A549 (cell line): Measurements from ENCODE around the gene SBF1.

ENCODE experiments used
- CEBPB ChIP-seq, 2 experiments: fragments of >200 bp in 1 of 2; sonication (Bioruptor Twin) in 1 of 2; formaldehyde crosslinking in 1 of 2; IDR thresholded peaks; 2 replicates each; pipeline ENCODE4 v1.6.1; 2012 to 2016
- CHD2 ChIP-seq: fragments of 150-350 bp; IDR thresholded peaks from 2 replicates; pipeline ENCODE4 v1.6.1; 2014; ENCODE audit warnings: low read length; ENCODE audit not compliant: partially characterized antibody
- CTCF ChIP-seq: fragments of >200 bp; sonication (Bioruptor Twin); formaldehyde crosslinking; IDR thresholded peaks from 3 replicates; pipeline ENCODE4 v1.5.1; 2016
- EP300 ChIP-seq, 2 experiments: fragments of >200 bp; sonication (Bioruptor Twin); formaldehyde crosslinking; IDR thresholded peaks; 2 replicates in 1 of 2; 3 replicates in 1 of 2; pipeline ENCODE4 v1.6.1; 2016 to 2017
- ESRRA ChIP-seq: fragments of 150-350 bp; IDR thresholded peaks from 2 replicates; pipeline ENCODE4 v1.6.1; 2014; ENCODE audit warnings: mild to moderate bottlenecking, low read length, borderline replicate concordance
- HMGXB4 ChIP-seq: fragments of 250-450 bp; sonication (Bioruptor Pico); IDR thresholded peaks from 2 replicates; pipeline ENCODE4 v1.5.0; 2021; ENCODE audit warnings: mild to moderate bottlenecking, moderate library complexity, borderline replicate concordance
- MYC ChIP-seq: IDR thresholded peaks from 2 replicates; pipeline ENCODE4 v1.6.1; 2012; ENCODE audit warnings: mild to moderate bottlenecking, inconsistent platforms, low read length, improper control_type of control experiment, borderline replicate concordance
- POLR2A ChIP-seq: IDR thresholded peaks from 2 replicates; pipeline ENCODE4 v1.6.1; 2012; ENCODE audit warnings: mild to moderate bottlenecking, low read length
- RAD21 ChIP-seq, 2 experiments: fragments of >200 bp in 1 of 2; sonication (Bioruptor Twin) in 1 of 2; formaldehyde crosslinking in 1 of 2; IDR thresholded peaks in 1 of 2; conservative IDR thresholded peaks in 1 of 2; 2 replicates in 1 of 2; 3 replicates in 1 of 2; pipeline ENCODE4 v1.6.1; 2012 to 2018; ENCODE audit warnings: inconsistent platforms in 1 of 2
- SMC3 ChIP-seq: fragments of >200 bp; sonication (Bioruptor Twin); formaldehyde crosslinking; IDR thresholded peaks from 3 replicates; pipeline ENCODE4 v1.6.1; 2018; ENCODE audit warnings: inconsistent platforms
- USF2 ChIP-seq: fragments of 450-650 bp; IDR thresholded peaks from 2 replicates; pipeline ENCODE4 v1.6.1; 2014; ENCODE audit warnings: antibody characterized with exemption

GRCh38 chr22:50476868-50477267 lies 2.0 kb upstream of the SBF1 start:
- no peak for TF ChIP-seq CHD2
- TF ChIP-seq CEBPB (IDR thresholded peaks at IDR 0.05), result no peak
- TF ChIP-seq CTCF, result no peak
- TF ChIP-seq EP300 (IDR thresholded peaks at IDR 0.05), result no peak
- TF ChIP-seq POLR2A, result no peak
- TF ChIP-seq HMGXB4 (CRISPR knock-in tag), result no peak
- no peak for TF ChIP-seq RAD21 (conservative IDR thresholded peaks at IDR 0.05 in 1 of 2, IDR thresholded peaks at IDR 0.05 in 1 of 2)
- TF ChIP-seq MYC, result no peak
- TF ChIP-seq USF2, result no peak
- TF ChIP-seq ESRRA, result no peak
- TF ChIP-seq SMC3, result no peak
